ENCODE measurements around the gene RFPL4AL1.

- TF ChIP-seq POLR2A (IDR thresholded peaks at IDR 0.05; ENCODE audit: low read depth, low read length) (no peak), POLR2AphosphoS5 (IDR thresholded peaks at IDR 0.05; ENCODE audit: low read depth, low read length) (no peak)
These were observed 48.6 kb upstream of the RFPL4AL1 start for GRCh38 chr19:55720214-55720746.
